ENCODE measurements around the gene MOSPD2. TPM values are rescaled to one million over a fixed set of nuclear protein-coding genes. Genes with fewer than 3 reads are reported as not detected.

Gene MOSPD2
- total RNA-seq, 2 donors from 2014 or later: 12.1 to 23.1 TPM

DNA sequence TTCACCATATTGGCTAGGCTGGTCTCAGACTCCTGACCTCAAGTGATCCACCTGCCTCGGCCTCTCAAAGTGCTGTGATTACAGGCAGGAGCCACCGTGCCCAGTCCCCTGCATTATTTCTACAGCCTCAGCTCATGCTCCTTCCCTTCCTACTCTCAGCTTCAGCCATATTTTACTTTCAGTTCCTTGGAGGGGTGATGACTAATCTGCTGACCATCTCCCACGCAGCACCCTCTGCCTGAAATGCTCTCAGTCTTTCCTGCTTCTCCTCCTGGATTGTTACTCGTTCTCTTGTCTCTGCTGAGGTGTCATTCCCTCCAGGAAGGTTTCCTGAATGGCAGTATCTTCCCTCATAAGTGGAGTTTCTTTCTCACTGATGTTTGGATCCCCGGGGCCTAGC is 63.3 kb downstream of the MOSPD2 start:
- WGBS: 68% methylated on average over 5 of the region's 5 CpGs
- intact Hi-C loops (cut with DNase I): no loop called here
- H3K36me3 ChIP-seq: no peaks in the 10 kb centered on the region
- H3K27me3 ChIP-seq (replicated peaks; ENCODE audit: insufficient read depth): no peaks in the 10 kb centered on the region
- DNase-seq (ENCODE audit: low spot score): no peak
- no peak overlapping the region for H3K4me3 ChIP-seq
- no peak overlapping the region for H3K27ac ChIP-seq
- no peaks in the 10 kb centered on the region for H3K9me3 ChIP-seq
- no peaks in the 10 kb centered on the region for H3K4me1 ChIP-seq (replicated peaks)
- no peak for TF ChIP-seq POLR2AphosphoS5 (IDR thresholded peaks at IDR 0.05)
- TF ChIP-seq POLR2A (IDR thresholded peaks at IDR 0.05): no peak

DNA sequence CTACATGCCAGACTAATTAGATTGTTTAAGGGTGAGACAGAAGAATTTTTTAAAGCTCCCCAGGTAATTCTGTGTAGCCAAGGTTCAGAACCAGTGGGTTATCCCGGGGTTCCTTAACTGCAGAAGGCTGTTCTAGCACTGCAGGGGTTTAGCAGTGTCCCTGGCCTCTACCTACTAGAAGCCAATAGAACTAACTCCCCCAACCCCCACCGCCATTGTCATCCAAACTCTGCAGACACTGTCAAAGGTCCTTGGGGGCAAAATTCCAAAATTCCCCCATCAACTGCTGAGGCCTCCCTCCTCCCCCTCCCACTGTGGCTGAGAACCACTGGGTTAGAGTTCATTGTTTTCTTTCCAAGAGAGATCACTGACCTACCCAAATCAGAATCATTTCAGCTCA is 66.4 kb downstream of the MOSPD2 start:
- intact Hi-C loops (cut with DNase I): no loop called here
- TF ChIP-seq, protein P1, sequence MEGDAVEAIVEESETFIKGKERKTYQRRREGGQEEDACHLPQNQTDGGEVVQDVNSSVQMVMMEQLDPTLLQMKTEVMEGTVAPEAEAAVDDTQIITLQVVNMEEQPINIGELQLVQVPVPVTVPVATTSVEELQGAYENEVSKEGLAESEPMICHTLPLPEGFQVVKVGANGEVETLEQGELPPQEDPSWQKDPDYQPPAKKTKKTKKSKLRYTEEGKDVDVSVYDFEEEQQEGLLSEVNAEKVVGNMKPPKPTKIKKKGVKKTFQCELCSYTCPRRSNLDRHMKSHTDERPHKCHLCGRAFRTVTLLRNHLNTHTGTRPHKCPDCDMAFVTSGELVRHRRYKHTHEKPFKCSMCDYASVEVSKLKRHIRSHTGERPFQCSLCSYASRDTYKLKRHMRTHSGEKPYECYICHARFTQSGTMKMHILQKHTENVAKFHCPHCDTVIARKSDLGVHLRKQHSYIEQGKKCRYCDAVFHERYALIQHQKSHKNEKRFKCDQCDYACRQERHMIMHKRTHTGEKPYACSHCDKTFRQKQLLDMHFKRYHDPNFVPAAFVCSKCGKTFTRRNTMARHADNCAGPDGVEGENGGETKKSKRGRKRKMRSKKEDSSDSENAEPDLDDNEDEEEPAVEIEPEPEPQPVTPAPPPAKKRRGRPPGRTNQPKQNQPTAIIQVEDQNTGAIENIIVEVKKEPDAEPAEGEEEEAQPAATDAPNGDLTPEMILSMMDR (IDR thresholded peaks at IDR 0.05): no peak
- TF ChIP-seq POLR2A (IDR thresholded peaks at IDR 0.05) (no peak), POLR2AphosphoS5 (IDR thresholded peaks at IDR 0.05) (no peak)
- Histone ChIP-seq H3K27me3 (replicated peaks; ENCODE audit: insufficient read depth) (no peaks in the 10 kb centered on the region), H3K27ac (no peak overlapping the region), H3K36me3 (no peaks in the 10 kb centered on the region), H3K4me3 (no peak overlapping the region), H3K4me1 (replicated peaks) (no peaks in the 10 kb centered on the region), H3K9me3 (no peaks in the 10 kb centered on the region)
- no peak for DNase-seq (ENCODE audit: low spot score)
- WGBS: 95% methylated on average over 2 of the region's 2 CpGs

DNA sequence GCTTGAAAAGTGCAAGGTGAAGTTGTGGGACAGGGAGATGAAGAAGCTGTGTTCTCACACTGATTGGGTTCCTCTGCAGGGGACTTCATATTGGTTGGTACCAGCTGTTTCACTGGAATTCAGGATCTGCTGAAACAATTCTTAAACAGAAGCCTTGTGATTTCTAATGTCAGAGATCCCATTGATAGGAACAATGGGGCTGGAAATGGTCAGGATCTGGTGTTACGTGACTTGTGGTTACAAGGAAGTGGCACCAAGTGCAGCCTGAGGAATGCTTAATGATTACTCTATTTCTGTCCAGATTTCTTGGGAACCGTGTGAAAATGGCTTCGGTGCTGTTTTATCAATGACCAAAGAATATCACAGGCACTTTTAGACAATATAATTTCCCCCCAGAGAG is 68.1 kb downstream of the MOSPD2 start:
- intact Hi-C loops (cut with DNase I): no loop called here
- WGBS: 94% methylated on average over 3 of the region's 3 CpGs
- Histone ChIP-seq H3K9me3 (no peaks in the 10 kb centered on the region), H3K27me3 (replicated peaks; ENCODE audit: insufficient read depth) (no peaks in the 10 kb centered on the region), H3K4me3 (no peak overlapping the region), H3K36me3 (no peaks in the 10 kb centered on the region), H3K27ac (no peak overlapping the region), H3K4me1 (replicated peaks) (no peaks in the 10 kb centered on the region)
- DNase-seq (ENCODE audit: low spot score): no peak
- TF ChIP-seq POLR2AphosphoS5 (IDR thresholded peaks at IDR 0.05): no peak

DNA sequence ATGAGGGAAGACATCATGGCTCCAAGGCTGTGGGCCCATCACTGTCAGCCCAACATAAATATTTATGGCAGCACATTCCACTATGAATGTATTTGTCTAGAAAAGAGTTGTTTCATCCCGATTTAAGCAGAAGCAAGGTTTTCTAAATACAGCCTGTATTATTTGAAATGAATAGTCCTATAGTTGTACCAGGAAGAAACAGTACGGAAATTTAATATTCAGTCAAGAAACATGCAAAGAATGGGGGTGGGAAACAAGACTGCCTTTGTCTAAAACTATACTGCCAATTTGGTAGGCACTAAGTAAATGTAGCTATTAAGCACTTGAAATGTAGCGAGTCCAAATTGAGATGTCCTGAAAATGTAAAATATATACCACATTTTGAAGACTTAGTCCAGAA is 69.1 kb downstream of the MOSPD2 start:
- 63% methylated on average over 3 of the region's 3 CpGs for WGBS
- intact Hi-C loops (cut with DNase I): no loop called here
- Histone ChIP-seq H3K27me3 (replicated peaks; ENCODE audit: insufficient read depth) (no peaks in the 10 kb centered on the region), H3K36me3 (no peaks in the 10 kb centered on the region), H3K4me1 (replicated peaks) (no peaks in the 10 kb centered on the region), H3K9me3 (no peaks in the 10 kb centered on the region), H3K4me3 (no peak overlapping the region), H3K27ac (no peak overlapping the region)
- TF ChIP-seq, protein P1 (IDR thresholded peaks at IDR 0.05): no peak
- TF ChIP-seq POLR2A (IDR thresholded peaks at IDR 0.05): no peak
- TF ChIP-seq POLR2AphosphoS5 (IDR thresholded peaks at IDR 0.05): no peak
- DNase-seq (ENCODE audit: low spot score): no peak

DNA sequence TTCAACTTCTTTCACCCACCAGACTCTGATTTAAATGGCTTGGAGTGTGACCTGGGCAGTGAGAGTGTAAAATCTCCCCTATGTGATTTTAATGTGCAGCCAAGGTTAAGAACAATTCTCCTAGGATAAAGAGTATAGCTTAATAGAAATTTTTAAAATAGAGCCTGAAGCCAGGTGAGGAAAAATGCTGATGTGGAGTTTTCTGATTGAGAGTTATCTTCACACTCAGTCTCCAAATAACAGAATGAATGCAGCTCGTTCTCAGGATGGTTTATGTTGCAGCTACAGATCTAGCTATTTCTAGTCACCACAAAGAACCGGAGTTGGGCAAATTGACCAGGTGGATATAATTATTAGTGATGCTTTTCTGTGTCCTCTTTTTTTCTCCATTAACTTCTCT is 70.7 kb downstream of the MOSPD2 start:
- DNase-seq (ENCODE audit: low spot score): no peak
- Histone ChIP-seq H3K4me3 (no peak overlapping the region), H3K27me3 (replicated peaks; ENCODE audit: insufficient read depth) (no peaks in the 10 kb centered on the region), H3K9me3 (no peaks in the 10 kb centered on the region), H3K4me1 (replicated peaks) (no peaks in the 10 kb centered on the region), H3K36me3 (no peaks in the 10 kb centered on the region), H3K27ac (no peak overlapping the region)
- intact Hi-C loops (cut with DNase I): no loop called here
- TF ChIP-seq, protein P1 (IDR thresholded peaks at IDR 0.05): no peak
- TF ChIP-seq POLR2A (IDR thresholded peaks at IDR 0.05) (no peak), POLR2AphosphoS5 (IDR thresholded peaks at IDR 0.05) (no peak)
- 42% methylated on average over 2 of the region's 2 CpGs for WGBS

DNA sequence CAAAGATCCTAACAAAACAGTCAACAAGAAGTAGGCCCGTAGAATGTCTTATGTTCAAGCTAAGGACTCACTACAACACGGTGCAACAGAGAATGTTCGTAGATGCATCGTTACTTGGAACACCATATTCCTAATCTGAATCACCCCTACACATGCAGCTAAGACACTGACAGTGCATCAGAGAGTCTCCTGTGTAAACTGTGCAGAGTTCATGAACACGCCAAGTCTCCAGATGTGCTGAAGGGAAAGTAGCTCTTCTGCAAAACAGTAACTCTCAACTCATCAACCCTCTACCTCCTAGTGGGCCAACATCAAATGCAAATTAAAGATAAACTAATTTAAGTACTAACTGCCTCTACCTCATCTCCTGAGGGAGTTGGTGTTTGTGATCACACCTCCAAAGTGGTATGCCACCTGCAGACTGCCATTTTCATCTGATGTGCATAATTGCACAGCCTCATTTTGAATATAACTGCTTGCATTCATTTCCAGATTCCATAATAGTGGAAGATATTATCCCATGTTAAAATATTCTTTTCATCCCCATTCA is 73.5 kb downstream of the MOSPD2 start:
- no peak for TF ChIP-seq POLR2AphosphoS5 (IDR thresholded peaks at IDR 0.05)
- intact Hi-C loops (cut with DNase I): no loop called here
- no peak overlapping the region for H3K27ac ChIP-seq
- H3K36me3 ChIP-seq: no peaks in the 10 kb centered on the region
- H3K27me3 ChIP-seq (replicated peaks; ENCODE audit: insufficient read depth): no peaks in the 10 kb centered on the region
- H3K4me3 ChIP-seq: no peak overlapping the region
- 93% methylated on average over 5 of the region's 5 CpGs for WGBS
- H3K4me1 ChIP-seq (replicated peaks): no peaks in the 10 kb centered on the region
- no peaks in the 10 kb centered on the region for H3K9me3 ChIP-seq
- DNase-seq (ENCODE audit: low spot score): no peak
